ENCODE results near the gene ATE1.

DNA sequence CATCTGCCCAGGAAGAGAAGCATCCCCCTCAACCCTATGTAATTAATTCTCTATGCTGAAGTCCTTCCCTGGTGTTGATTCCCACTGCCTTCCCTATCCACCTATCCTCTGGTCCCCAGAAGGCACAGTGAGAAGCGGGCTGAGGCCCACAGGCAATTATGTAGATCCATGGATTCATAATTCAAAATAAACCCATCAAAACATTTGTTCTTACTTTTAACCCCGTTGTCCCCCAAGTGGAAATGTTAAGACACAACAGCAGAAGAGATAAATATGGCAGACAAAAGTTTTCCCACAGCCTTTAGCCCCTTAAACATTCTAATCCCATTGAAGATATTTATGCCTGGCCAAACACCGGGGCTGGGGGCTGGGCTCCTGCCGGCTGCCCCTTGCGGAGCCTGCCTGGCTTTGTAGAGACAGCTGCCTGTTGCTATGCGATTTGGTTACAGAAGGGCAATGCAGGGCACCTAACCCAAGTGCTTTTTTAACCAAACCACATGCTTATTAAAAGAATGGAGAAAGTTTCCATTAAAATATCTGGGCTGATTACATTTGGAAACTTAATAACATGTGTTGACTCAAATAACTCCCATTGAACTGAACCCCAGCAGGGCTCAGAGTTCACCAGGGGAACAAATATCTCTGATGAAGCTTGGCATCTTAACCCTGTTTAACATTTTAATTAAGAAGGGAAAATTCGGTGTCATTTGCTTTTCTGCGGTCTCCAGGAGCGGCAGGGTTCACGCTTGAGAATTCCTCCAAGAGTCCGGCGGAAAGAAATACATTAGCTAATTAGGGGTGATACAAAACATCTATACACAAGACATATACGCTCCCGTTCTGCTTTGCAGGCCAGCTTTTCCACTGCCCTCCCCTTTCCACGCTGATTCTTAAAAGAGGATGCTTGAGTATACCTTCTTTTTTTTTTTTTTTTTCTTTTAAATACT is 218.8 kb downstream of the ATE1 start:
- no peak for TF ChIP-seq SMARCA5 (IDR thresholded peaks at IDR 0.05)
- no peak for TF ChIP-seq EGR1 (IDR thresholded peaks at IDR 0.05; ENCODE audit: borderline replicate concordance in 1 of 2, low read depth in 2 of 2, low read length in 2 of 2)

Measured in GM12878 (cell line).